ENCODE measurements around the gene CCDC73.

GRCh38 chr11:32567154-32567553 is 227.3 kb downstream of the CCDC73 start:
- TF ChIP-seq, protein P1, sequence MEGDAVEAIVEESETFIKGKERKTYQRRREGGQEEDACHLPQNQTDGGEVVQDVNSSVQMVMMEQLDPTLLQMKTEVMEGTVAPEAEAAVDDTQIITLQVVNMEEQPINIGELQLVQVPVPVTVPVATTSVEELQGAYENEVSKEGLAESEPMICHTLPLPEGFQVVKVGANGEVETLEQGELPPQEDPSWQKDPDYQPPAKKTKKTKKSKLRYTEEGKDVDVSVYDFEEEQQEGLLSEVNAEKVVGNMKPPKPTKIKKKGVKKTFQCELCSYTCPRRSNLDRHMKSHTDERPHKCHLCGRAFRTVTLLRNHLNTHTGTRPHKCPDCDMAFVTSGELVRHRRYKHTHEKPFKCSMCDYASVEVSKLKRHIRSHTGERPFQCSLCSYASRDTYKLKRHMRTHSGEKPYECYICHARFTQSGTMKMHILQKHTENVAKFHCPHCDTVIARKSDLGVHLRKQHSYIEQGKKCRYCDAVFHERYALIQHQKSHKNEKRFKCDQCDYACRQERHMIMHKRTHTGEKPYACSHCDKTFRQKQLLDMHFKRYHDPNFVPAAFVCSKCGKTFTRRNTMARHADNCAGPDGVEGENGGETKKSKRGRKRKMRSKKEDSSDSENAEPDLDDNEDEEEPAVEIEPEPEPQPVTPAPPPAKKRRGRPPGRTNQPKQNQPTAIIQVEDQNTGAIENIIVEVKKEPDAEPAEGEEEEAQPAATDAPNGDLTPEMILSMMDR (IDR thresholded peaks at IDR 0.05) = no peak
- TF ChIP-seq EP300 (IDR thresholded peaks at IDR 0.05) (no peak), POLR2A (IDR thresholded peaks at IDR 0.05) (no peak)

Measured in tibial nerve (tissue), 4 donors.